OCI-LY1 (cell line): ENCODE results near the gene TNS1.

Experiments used
- H2AFZ ChIP-seq: fragments of 200-600 bp; sonication (generic), shearing (Covaris generic); 2 replicates; pipeline ENCODE4 v1.6.0; 2014; ENCODE audit warnings: antibody characterized with exemption, mild to moderate bottlenecking, low read length
- H3F3A ChIP-seq: fragments of 200-600 bp; sonication (generic), shearing (Covaris generic); 2 replicates; pipeline ENCODE4 v1.6.0; 2014; ENCODE audit warnings: mild to moderate bottlenecking, antibody characterized with exemption, low read length, moderate library complexity; ENCODE audit not compliant: insufficient read depth
- H3K27ac ChIP-seq: fragments of 200-600 bp; sonication (generic); 2 replicates; pipeline ENCODE4 v1.5.1; 2014; ENCODE audit warnings: low read length, mixed run types, mild to moderate bottlenecking, low read depth; ENCODE audit not compliant: poor library complexity, severe bottlenecking
- H3K27me3 ChIP-seq: fragments of 200-600 bp; sonication (generic); 2 replicates; pipeline ENCODE4 v1.6.0; 2014; ENCODE audit warnings: antibody characterized with exemption, mild to moderate bottlenecking, low read length, moderate library complexity; ENCODE audit not compliant: insufficient read depth
- H3K36me3 ChIP-seq: fragments of 200-600 bp; sonication (generic); 2 replicates; pipeline ENCODE4 v1.6.1; 2014; ENCODE audit warnings: mild to moderate bottlenecking, antibody characterized with exemption, low read length, moderate library complexity, mixed read lengths; ENCODE audit not compliant: insufficient read depth
- H3K4me1 ChIP-seq: fragments of 200-600 bp; sonication (generic); 2 replicates; pipeline ENCODE4 v1.5.1; 2014; ENCODE audit warnings: mild to moderate bottlenecking, low read length, moderate library complexity; ENCODE audit not compliant: insufficient read depth, severe bottlenecking
- H3K4me2 ChIP-seq: fragments of 200-600 bp; sonication (generic), shearing (Covaris generic); 2 replicates; pipeline ENCODE4 v1.6.1; 2014; ENCODE audit warnings: low read length
- H3K4me3 ChIP-seq: fragments of 200-600 bp; sonication (generic); 2 replicates; pipeline ENCODE4 v1.5.1; 2014; ENCODE audit warnings: low read length, low read depth, mild to moderate bottlenecking, mixed read lengths; ENCODE audit not compliant: poor library complexity, severe bottlenecking
- H3K79me2 ChIP-seq: fragments of 200-600 bp; shearing (Covaris generic); 2 replicates; pipeline ENCODE4 v1.6.1; 2016; ENCODE audit warnings: mixed run types, low read length, mixed read lengths; ENCODE audit not compliant: insufficient read depth
- H3K9ac ChIP-seq: fragments of 200-600 bp; sonication (generic), shearing (Covaris generic); 2 replicates; pipeline ENCODE4 v1.6.1; 2014; ENCODE audit warnings: mild to moderate bottlenecking, low read length, mixed read lengths
- H3K9me2 ChIP-seq: fragments of 200-600 bp; sonication (generic), shearing (Covaris generic); 2 replicates; pipeline ENCODE4 v1.6.1; 2014; ENCODE audit warnings: low read depth, mild to moderate bottlenecking, low read length, mixed read lengths
- H3K9me3 ChIP-seq: fragments of 200-600 bp; shearing (Covaris generic); 2 replicates; pipeline ENCODE4 v1.6.1; 2014; ENCODE audit warnings: low read length, mixed read lengths
- H4K20me1 ChIP-seq: fragments of 200-600 bp; sonication (generic), shearing (Covaris generic); 2 replicates; pipeline ENCODE4 v1.6.0; 2016; ENCODE audit warnings: mild to moderate bottlenecking, low read length; ENCODE audit not compliant: insufficient read depth
- EZH2 ChIP-seq: fragments of 200-600 bp; sonication (generic), shearing (Covaris generic); IDR thresholded peaks from 2 replicates; pipeline ENCODE4 v1.8.0; 2017; ENCODE audit warnings: borderline replicate concordance, mixed run types, mild to moderate bottlenecking, antibody characterized with exemption, low read length, moderate library complexity, mixed read lengths
- TF ChIP-seq, protein P1 (sequence below): fragments of 200-600 bp; sonication (generic), shearing (Covaris generic); IDR thresholded peaks from 2 replicates; pipeline ENCODE4 v1.5.1; 2017; ENCODE audit warnings: mild to moderate bottlenecking, antibody characterized with exemption, low read length, moderate library complexity, mixed read lengths

TNS1 gene

DNA sequence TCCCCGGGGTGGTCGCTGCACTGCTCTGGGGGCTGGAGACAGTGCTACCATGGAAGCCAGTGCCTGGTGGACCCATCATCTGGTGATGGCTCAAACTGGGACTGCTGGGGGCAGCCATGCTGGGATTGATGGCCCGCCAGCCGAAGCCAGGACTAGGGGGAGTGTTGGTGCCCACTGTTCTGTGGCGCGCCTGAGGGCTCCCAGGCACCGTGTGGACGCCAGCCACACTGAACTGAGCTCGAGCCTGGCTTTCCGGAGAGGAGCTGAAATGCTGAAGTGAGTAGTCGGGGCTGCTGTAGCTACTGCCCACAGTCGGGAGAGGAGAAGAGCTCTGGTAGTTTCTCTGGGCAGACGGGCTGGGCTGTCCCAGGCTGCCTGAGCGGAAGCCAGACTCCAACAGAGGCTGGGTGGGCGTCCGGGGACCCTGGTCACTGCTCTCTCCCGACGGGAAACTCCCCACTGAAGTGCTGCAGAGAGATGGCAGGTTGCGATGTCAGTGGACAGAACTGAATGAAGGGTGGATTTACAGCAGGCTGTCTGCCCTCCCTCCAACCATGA is 184.4 kb downstream of the TNS1 start:
- H3K36me3 ChIP-seq: no peaks in the 10 kb centered on the region
- H3K4me3 ChIP-seq: no peak overlapping the region
- no peaks in the 10 kb centered on the region for H3K27me3 ChIP-seq
- H4K20me1 ChIP-seq: no peaks in the 10 kb centered on the region
- TF ChIP-seq, protein P1, sequence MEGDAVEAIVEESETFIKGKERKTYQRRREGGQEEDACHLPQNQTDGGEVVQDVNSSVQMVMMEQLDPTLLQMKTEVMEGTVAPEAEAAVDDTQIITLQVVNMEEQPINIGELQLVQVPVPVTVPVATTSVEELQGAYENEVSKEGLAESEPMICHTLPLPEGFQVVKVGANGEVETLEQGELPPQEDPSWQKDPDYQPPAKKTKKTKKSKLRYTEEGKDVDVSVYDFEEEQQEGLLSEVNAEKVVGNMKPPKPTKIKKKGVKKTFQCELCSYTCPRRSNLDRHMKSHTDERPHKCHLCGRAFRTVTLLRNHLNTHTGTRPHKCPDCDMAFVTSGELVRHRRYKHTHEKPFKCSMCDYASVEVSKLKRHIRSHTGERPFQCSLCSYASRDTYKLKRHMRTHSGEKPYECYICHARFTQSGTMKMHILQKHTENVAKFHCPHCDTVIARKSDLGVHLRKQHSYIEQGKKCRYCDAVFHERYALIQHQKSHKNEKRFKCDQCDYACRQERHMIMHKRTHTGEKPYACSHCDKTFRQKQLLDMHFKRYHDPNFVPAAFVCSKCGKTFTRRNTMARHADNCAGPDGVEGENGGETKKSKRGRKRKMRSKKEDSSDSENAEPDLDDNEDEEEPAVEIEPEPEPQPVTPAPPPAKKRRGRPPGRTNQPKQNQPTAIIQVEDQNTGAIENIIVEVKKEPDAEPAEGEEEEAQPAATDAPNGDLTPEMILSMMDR: no peak
- no peak for TF ChIP-seq EZH2
- H2AFZ ChIP-seq: no peak overlapping the region
- no peaks in the 10 kb centered on the region for H3K9me2 ChIP-seq
- H3K4me1 ChIP-seq: no peaks in the 10 kb centered on the region
- no peak overlapping the region for H3K9ac ChIP-seq
- H3K4me2 ChIP-seq: no peak overlapping the region
- no peaks in the 10 kb centered on the region for H3K9me3 ChIP-seq
- no peaks in the 10 kb centered on the region for H3F3A ChIP-seq
- H3K27ac ChIP-seq: no peak overlapping the region
- H3K79me2 ChIP-seq: no peaks in the 10 kb centered on the region

DNA sequence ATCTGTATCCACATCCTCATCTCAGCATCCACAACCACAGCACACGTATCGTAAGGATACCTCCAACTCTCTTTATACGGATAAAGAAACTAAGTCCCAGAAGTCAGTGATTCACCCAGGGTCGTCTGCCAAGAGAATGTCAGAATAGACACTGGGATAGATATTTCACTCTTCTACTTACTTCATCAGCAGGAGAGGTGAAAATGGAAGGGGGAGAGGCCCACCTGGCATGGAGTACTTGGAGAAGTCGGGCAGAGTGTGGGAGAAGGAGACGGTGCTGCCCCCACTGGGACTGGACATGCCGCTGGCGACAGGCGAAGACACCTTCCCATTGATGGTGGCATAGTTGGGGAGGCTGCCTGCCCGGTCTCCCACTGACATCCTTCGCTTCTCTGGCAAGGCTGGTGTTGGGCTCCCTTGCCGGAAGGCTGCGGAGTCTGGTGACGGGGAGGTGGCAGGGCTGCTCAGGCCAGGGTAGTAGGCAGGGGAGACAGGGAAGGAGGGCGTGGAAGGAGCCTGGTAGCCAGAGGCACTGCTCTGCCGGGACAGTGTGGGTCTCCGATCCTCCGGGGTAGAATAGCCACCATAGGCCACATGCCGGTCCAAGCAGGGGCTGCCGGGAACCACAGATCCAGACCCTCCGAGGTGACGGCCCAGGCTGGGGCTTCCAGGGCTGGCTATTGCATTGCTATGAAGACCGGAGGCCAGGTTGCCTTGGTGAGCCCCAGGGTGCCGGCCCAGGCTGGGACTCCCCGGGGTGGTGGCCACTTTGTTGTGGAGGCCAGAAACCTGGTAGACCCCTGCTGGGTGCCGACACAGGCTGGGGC is 185.1 kb downstream of the TNS1 start:
- Histone ChIP-seq H3K9ac (no peak overlapping the region), H3K9me3 (no peaks in the 10 kb centered on the region), H3K27me3 (no peaks in the 10 kb centered on the region), H3K27ac (no peak overlapping the region), H4K20me1 (no peaks in the 10 kb centered on the region), H3K36me3 (no peaks in the 10 kb centered on the region), H3K4me2 (no peak overlapping the region), H3K9me2 (no peaks in the 10 kb centered on the region), H3K4me3 (no peak overlapping the region), H3K4me1 (no peaks in the 10 kb centered on the region), H3F3A (no peaks in the 10 kb centered on the region), H3K79me2 (no peaks in the 10 kb centered on the region), H2AFZ (no peak overlapping the region)
- TF ChIP-seq, protein P1: no peak
- TF ChIP-seq EZH2: no peak

- Histone ChIP-seq H3K9me2 (no peaks in the 10 kb centered on the region), H3K9ac (no peak overlapping the region), H3K36me3 (no peaks in the 10 kb centered on the region), H3K4me2 (no peak overlapping the region), H3K4me3 (no peak overlapping the region), H2AFZ (no peak overlapping the region), H3K27ac (no peak overlapping the region), H3F3A (no peaks in the 10 kb centered on the region), H3K27me3 (no peaks in the 10 kb centered on the region), H4K20me1 (no peaks in the 10 kb centered on the region), H3K4me1 (no peaks in the 10 kb centered on the region), H3K9me3 (no peaks in the 10 kb centered on the region), H3K79me2 (no peaks in the 10 kb centered on the region)
- TF ChIP-seq, protein P1: no peak
- no peak for TF ChIP-seq EZH2
Measured at GRCh38 chr2:217816396-217816869, 186.4 kb downstream of the TNS1 start.
